ENCODE measurements around the gene SMC5.

- TF ChIP-seq, protein P1, sequence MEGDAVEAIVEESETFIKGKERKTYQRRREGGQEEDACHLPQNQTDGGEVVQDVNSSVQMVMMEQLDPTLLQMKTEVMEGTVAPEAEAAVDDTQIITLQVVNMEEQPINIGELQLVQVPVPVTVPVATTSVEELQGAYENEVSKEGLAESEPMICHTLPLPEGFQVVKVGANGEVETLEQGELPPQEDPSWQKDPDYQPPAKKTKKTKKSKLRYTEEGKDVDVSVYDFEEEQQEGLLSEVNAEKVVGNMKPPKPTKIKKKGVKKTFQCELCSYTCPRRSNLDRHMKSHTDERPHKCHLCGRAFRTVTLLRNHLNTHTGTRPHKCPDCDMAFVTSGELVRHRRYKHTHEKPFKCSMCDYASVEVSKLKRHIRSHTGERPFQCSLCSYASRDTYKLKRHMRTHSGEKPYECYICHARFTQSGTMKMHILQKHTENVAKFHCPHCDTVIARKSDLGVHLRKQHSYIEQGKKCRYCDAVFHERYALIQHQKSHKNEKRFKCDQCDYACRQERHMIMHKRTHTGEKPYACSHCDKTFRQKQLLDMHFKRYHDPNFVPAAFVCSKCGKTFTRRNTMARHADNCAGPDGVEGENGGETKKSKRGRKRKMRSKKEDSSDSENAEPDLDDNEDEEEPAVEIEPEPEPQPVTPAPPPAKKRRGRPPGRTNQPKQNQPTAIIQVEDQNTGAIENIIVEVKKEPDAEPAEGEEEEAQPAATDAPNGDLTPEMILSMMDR (IDR thresholded peaks at IDR 0.05) = no peak
- TF ChIP-seq ZFX (IDR thresholded peaks at IDR 0.05; ENCODE audit: borderline replicate concordance) = no peak
Measured at GRCh38 chr9:70260606-70261005, 1.8 kb downstream of the SMC5 start.

All from 22Rv1 (cell line).